Measurements from ENCODE around the gene PPP2R5E. TPM values are rescaled to one million over a fixed set of nuclear protein-coding genes. Genes with fewer than 3 reads are reported as not detected.

PPP2R5E gene
- total RNA-seq, 1 experiment from 2014 or later = 47.2 TPM

DNA sequence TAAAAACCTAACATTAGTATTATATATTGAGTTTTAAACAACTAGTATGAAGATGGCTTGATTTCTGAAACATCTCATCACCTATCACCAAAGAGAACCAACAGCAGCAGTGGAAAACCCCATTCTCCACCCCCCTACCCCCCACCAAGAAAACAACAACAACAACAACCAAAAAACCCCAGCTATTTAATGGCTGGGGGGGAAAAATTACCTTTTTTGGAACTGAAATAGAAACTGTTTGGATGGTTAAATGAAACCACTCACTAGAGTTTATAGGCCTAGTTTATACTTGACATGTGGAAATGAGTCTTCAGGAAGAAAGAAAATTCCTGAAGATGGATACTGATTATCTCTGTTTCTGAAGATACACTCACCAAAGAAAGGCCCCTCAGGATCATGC lies 30.3 kb downstream of the PPP2R5E start:
- TF ChIP-seq POLR2AphosphoS5 (IDR thresholded peaks at IDR 0.05; ENCODE audit: low read depth, low read length) = no peak
- ChIA-PET CTCF (no interaction called here), POLR2A (no interaction called here)
- Histone ChIP-seq H3K4me3 (ENCODE audit: low read depth in 2 of 2, low read length in 2 of 2) (no peak overlapping the region), H3K9me3 (ENCODE audit: control insufficient read depth, insufficient read depth, low read depth, low read length) (no peaks in the 10 kb centered on the region), H3K27me3 (ENCODE audit: control insufficient read depth, insufficient read depth, low read length) (no peaks in the 10 kb centered on the region), H3K4me1 (ENCODE audit: control insufficient read depth, insufficient read depth, low read length) (peaks cover 3% of the 10 kb centered on the region), H3K36me3 (ENCODE audit: control insufficient read depth, insufficient read depth, low read length) (no peaks in the 10 kb centered on the region), H3K27ac (ENCODE audit: low read length) (no peak overlapping the region)
- no TSS peak for BruUV-seq (replicated peaks)
- in situ Hi-C loops (cut with HindIII; ENCODE audit: low pct_unique_long_range_greater_than_20kb, low sequenced_read_pairs) (no loop called here), intact Hi-C loops (cut with micrococcal nuclease; ENCODE audit: unreplicated experiment) (no loop called here)
- no peak for ATAC-seq
- DNase-seq (ENCODE audit: low read depth, low spot score) = no peak

DNA sequence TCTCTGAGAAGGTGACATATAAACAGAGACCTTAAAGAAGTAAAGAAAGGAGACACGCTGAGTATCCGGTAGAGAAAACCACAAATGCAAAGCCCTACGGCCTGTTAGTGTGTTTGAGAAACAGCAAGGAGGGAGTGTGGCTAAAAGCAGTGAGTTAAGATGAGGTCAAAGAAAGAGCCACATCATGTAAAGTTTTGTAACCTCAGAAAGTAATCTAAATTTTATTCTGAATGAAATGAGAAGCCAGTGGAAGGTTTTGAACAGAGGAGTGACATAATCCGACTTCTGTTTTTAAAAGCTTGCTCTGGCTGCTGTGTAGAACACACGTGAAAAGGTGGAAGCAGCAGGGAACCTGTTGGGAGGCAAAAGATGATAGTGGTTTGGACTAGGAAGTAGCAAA lies 32.6 kb downstream of the PPP2R5E start:
- H3K4me1 ChIP-seq (ENCODE audit: control insufficient read depth, insufficient read depth, low read length) = peaks cover 3% of the 10 kb centered on the region
- ATAC-seq (no peak), DNase-seq (ENCODE audit: low read depth, low spot score) (no peak)
- in situ Hi-C loops (cut with HindIII; ENCODE audit: low pct_unique_long_range_greater_than_20kb, low sequenced_read_pairs) (no loop called here), intact Hi-C loops (cut with micrococcal nuclease; ENCODE audit: unreplicated experiment) (no loop called here)
- no peaks in the 10 kb centered on the region for H3K27me3 ChIP-seq (ENCODE audit: control insufficient read depth, insufficient read depth, low read length)
- ChIA-PET POLR2A (no interaction called here), CTCF (no interaction called here)
- H3K4me3 ChIP-seq (ENCODE audit: low read depth in 2 of 2, low read length in 2 of 2) = no peak overlapping the region
- H3K27ac ChIP-seq (ENCODE audit: low read length) = no peak overlapping the region
- no peaks in the 10 kb centered on the region for H3K9me3 ChIP-seq (ENCODE audit: control insufficient read depth, insufficient read depth, low read depth, low read length)
- BruUV-seq (replicated peaks) = no TSS peak
- no peak for TF ChIP-seq SIN3A (IDR thresholded peaks at IDR 0.05; ENCODE audit: borderline replicate concordance, insufficient read depth, low read depth, low read length)
- no peak for TF ChIP-seq POLR2AphosphoS5 (IDR thresholded peaks at IDR 0.05; ENCODE audit: low read depth, low read length)
- TF ChIP-seq, protein P1, sequence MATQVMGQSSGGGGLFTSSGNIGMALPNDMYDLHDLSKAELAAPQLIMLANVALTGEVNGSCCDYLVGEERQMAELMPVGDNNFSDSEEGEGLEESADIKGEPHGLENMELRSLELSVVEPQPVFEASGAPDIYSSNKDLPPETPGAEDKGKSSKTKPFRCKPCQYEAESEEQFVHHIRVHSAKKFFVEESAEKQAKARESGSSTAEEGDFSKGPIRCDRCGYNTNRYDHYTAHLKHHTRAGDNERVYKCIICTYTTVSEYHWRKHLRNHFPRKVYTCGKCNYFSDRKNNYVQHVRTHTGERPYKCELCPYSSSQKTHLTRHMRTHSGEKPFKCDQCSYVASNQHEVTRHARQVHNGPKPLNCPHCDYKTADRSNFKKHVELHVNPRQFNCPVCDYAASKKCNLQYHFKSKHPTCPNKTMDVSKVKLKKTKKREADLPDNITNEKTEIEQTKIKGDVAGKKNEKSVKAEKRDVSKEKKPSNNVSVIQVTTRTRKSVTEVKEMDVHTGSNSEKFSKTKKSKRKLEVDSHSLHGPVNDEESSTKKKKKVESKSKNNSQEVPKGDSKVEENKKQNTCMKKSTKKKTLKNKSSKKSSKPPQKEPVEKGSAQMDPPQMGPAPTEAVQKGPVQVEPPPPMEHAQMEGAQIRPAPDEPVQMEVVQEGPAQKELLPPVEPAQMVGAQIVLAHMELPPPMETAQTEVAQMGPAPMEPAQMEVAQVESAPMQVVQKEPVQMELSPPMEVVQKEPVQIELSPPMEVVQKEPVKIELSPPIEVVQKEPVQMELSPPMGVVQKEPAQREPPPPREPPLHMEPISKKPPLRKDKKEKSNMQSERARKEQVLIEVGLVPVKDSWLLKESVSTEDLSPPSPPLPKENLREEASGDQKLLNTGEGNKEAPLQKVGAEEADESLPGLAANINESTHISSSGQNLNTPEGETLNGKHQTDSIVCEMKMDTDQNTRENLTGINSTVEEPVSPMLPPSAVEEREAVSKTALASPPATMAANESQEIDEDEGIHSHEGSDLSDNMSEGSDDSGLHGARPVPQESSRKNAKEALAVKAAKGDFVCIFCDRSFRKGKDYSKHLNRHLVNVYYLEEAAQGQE (IDR thresholded peaks at IDR 0.05; ENCODE audit: insufficient read depth in 1 of 2, low read depth in 2 of 2, low read length in 1 of 2) = no peak
- TF ChIP-seq, protein P2, sequence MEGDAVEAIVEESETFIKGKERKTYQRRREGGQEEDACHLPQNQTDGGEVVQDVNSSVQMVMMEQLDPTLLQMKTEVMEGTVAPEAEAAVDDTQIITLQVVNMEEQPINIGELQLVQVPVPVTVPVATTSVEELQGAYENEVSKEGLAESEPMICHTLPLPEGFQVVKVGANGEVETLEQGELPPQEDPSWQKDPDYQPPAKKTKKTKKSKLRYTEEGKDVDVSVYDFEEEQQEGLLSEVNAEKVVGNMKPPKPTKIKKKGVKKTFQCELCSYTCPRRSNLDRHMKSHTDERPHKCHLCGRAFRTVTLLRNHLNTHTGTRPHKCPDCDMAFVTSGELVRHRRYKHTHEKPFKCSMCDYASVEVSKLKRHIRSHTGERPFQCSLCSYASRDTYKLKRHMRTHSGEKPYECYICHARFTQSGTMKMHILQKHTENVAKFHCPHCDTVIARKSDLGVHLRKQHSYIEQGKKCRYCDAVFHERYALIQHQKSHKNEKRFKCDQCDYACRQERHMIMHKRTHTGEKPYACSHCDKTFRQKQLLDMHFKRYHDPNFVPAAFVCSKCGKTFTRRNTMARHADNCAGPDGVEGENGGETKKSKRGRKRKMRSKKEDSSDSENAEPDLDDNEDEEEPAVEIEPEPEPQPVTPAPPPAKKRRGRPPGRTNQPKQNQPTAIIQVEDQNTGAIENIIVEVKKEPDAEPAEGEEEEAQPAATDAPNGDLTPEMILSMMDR (IDR thresholded peaks at IDR 0.05) = no peak
- no peak for TF ChIP-seq TCF7L2 (IDR thresholded peaks at IDR 0.05; ENCODE audit: low read depth, low read length)
- H3K36me3 ChIP-seq (ENCODE audit: control insufficient read depth, insufficient read depth, low read length) = no peaks in the 10 kb centered on the region

DNA sequence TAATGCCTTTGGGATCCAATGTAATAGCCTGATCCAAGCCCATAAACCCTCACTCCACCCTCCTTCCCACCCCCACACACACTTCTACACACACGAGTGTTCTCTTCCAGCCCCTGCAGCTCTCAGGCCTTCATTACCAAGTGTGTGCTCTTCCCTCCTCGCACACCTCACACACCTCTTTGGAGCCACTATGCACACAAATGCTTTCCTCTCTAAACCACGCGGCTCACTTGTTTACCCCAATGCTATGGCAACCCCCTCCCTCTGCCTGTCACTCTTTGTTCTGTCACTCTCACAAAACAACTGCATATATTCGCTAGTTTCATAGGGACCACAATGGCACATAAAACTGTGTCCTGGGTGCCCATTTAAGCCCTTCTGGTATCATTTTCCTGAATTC lies 35.1 kb downstream of the PPP2R5E start:
- TF ChIP-seq, protein P1 (IDR thresholded peaks at IDR 0.05; ENCODE audit: insufficient read depth in 1 of 2, low read depth in 2 of 2, low read length in 1 of 2) = no peak
- no peak for TF ChIP-seq TCF7L2 (IDR thresholded peaks at IDR 0.05; ENCODE audit: low read depth, low read length)
- TF ChIP-seq SIN3A (IDR thresholded peaks at IDR 0.05; ENCODE audit: borderline replicate concordance, insufficient read depth, low read depth, low read length) = no peak
- TF ChIP-seq POLR2AphosphoS5 (IDR thresholded peaks at IDR 0.05; ENCODE audit: low read depth, low read length) = no peak
- TF ChIP-seq, protein P2 (IDR thresholded peaks at IDR 0.05) = no peak
- Histone ChIP-seq H3K4me1 (ENCODE audit: control insufficient read depth, insufficient read depth, low read length) (0 out of 2 replicates have a peak, but pooled peaks cover 3% of the 10 kb centered on the region), H3K36me3 (ENCODE audit: control insufficient read depth, insufficient read depth, low read length) (no peaks in the 10 kb centered on the region), H3K9me3 (ENCODE audit: control insufficient read depth, insufficient read depth, low read depth, low read length) (no peaks in the 10 kb centered on the region), H3K4me3 (ENCODE audit: low read depth in 2 of 2, low read length in 2 of 2) (no peak overlapping the region), H3K27me3 (ENCODE audit: control insufficient read depth, insufficient read depth, low read length) (no peaks in the 10 kb centered on the region), H3K27ac (ENCODE audit: low read length) (no peak overlapping the region)
- intact Hi-C loops (cut with micrococcal nuclease; ENCODE audit: unreplicated experiment) = no loop called here
- ChIA-PET CTCF (no interaction called here), POLR2A (no interaction called here)
- DNase-seq (ENCODE audit: low read depth, low spot score) = no peak
- no TSS peak for BruUV-seq (replicated peaks)
- in situ Hi-C loops (cut with HindIII; ENCODE audit: low pct_unique_long_range_greater_than_20kb, low sequenced_read_pairs) = no loop called here
- ATAC-seq = no peak
